ENCODE data around the gene ACOXL.
A peak's percentile ranks its signal among the peaks of the same experiment; 100 is the strongest.

ACOXL gene

DNA sequence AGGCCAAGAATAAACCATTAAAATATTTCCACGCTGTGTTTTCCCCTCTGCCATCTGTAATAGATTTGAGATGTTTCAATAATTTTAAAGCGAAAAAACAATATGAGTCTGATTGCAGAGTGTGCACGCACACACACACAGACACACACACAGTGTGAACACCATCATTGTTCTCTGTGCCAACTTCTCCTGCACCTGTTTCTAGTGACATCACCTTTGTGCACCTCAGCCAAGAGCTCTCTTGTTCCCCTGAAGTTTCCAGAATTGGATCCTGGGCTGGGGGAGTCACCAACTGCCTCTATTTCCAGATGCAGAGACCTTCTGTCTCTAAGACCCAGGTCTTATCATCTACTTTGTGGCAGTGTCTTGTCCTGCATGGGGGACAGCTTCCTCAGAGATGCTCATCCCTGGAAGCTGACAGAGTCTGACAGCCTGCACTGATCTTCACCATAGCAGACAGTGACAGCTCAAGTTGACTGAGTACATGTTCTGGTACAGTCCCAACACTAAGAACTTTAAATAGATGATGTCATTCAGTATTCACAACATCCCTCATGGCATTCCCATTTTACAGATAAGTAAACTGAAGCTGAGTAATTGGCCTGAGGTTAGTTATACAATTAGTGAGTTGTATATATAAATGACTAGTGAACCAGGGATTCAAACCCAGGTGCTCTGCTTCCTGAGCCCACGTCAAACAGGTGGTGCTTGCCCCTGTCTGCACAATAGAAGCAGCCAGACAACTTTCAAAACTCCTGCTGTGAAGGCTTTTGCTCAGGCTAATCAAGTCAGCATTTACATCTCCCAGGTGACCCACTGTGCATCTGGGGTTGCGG, 39.4 kb downstream of the ACOXL start:
- Histone ChIP-seq H3K4me3 (ENCODE audit: insufficient read depth in 1 of 2, low read depth in 1 of 2, low read length in 2 of 2) (peak overlapping the region in 1 of 2 experiments; percentile 74), H3K36me3 (ENCODE audit: control insufficient read depth in 1 of 2, insufficient read depth in 2 of 2, low read depth in 1 of 2, low read length in 2 of 2) (no peaks in the 10 kb centered on the region), H3K27me3 (ENCODE audit: control insufficient read depth in 1 of 2, insufficient read depth in 1 of 2, low read length in 2 of 2) (peaks cover 46 to 71% of the 10 kb centered on the region in 2 experiments), H2AFZ (ENCODE audit: low read depth, low read length) (no peak overlapping the region), H2BK120ac (ENCODE audit: low read depth, low read length) (no peak overlapping the region), H3K27ac (ENCODE audit: low read length, poor library complexity, severe bottlenecking) (no peak overlapping the region), H2BK15ac (ENCODE audit: low read depth, poor library complexity, severe bottlenecking) (no peak overlapping the region), H3K18ac (ENCODE audit: low read depth in 1 of 2, low read length in 2 of 2) (no peak overlapping the region), H3K4me2 (ENCODE audit: low read length, poor library complexity, severe bottlenecking) (no peak overlapping the region), H2BK5ac (ENCODE audit: low read depth, low read length, poor library complexity, severe bottlenecking) (no peak overlapping the region), H2AK5ac (ENCODE audit: low read length, severe bottlenecking) (no peak overlapping the region), H2BK12ac (ENCODE audit: low read length in 2 of 2) (no peak overlapping the region), H3K79me1 (replicated peaks; ENCODE audit: low read length, poor library complexity, severe bottlenecking) (no peaks in the 10 kb centered on the region), H4K91ac (ENCODE audit: low read length) (no peak overlapping the region), H3K4me1 (ENCODE audit: control insufficient read depth, insufficient read depth, low read depth, low read length) (no peaks in the 10 kb centered on the region), H3K4ac (ENCODE audit: low read depth in 1 of 2, low read length in 2 of 2) (no peak overlapping the region), H3K9me3 (ENCODE audit: control insufficient read depth, low read length) (no peaks in the 10 kb centered on the region), H3K14ac (ENCODE audit: low read length in 2 of 2) (no peak overlapping the region), H3K23ac (ENCODE audit: low read length in 2 of 2) (no peak overlapping the region), H3K9ac (ENCODE audit: low read length) (no peak overlapping the region), H4K8ac (ENCODE audit: low read length) (no peak overlapping the region)
- 80% methylated on average over 4 of the region's 5 CpGs for WGBS
- DNase-seq: no peak

- Histone ChIP-seq H3K27ac (ENCODE audit: low read length, poor library complexity, severe bottlenecking) (no peak overlapping the region), H4K91ac (ENCODE audit: low read length) (no peak overlapping the region), H2AFZ (ENCODE audit: low read depth, low read length) (no peak overlapping the region), H3K4ac (ENCODE audit: low read depth in 1 of 2, low read length in 2 of 2) (no peak overlapping the region), H3K79me1 (replicated peaks; ENCODE audit: low read length, poor library complexity, severe bottlenecking) (no peaks in the 10 kb centered on the region), H3K23ac (ENCODE audit: low read length in 2 of 2) (no peak overlapping the region), H2BK12ac (ENCODE audit: low read length in 2 of 2) (no peak overlapping the region), H3K18ac (ENCODE audit: low read depth in 1 of 2, low read length in 2 of 2) (no peak overlapping the region), H3K27me3 (ENCODE audit: control insufficient read depth in 1 of 2, insufficient read depth in 1 of 2, low read length in 2 of 2) (peaks cover 50 to 71% of the 10 kb centered on the region in 2 experiments), H2AK5ac (ENCODE audit: low read length, severe bottlenecking) (no peak overlapping the region), H3K14ac (ENCODE audit: low read length in 2 of 2) (no peak overlapping the region), H2BK15ac (ENCODE audit: low read depth, poor library complexity, severe bottlenecking) (no peak overlapping the region), H3K4me3 (ENCODE audit: insufficient read depth in 1 of 2, low read depth in 1 of 2, low read length in 2 of 2) (no peak overlapping the region), H3K9ac (ENCODE audit: low read length) (no peak overlapping the region), H3K9me3 (ENCODE audit: control insufficient read depth, low read length) (no peaks in the 10 kb centered on the region), H3K4me1 (ENCODE audit: control insufficient read depth, insufficient read depth, low read depth, low read length) (no peaks in the 10 kb centered on the region), H2BK120ac (ENCODE audit: low read depth, low read length) (no peak overlapping the region), H4K8ac (ENCODE audit: low read length) (no peak overlapping the region), H3K4me2 (ENCODE audit: low read length, poor library complexity, severe bottlenecking) (no peak overlapping the region), H3K36me3 (ENCODE audit: control insufficient read depth in 1 of 2, insufficient read depth in 2 of 2, low read depth in 1 of 2, low read length in 2 of 2) (no peaks in the 10 kb centered on the region), H2BK5ac (ENCODE audit: low read depth, low read length, poor library complexity, severe bottlenecking) (no peak overlapping the region)
- WGBS: 63% methylated on average over 6 of the region's 6 CpGs
- no peak for DNase-seq
Observed at GRCh38 chr2:110772383-110772755, 40.0 kb downstream of the ACOXL start.

GRCh38 chr2:110773401-110773921, 41.1 kb downstream of the ACOXL start:
- Histone ChIP-seq H2BK5ac (ENCODE audit: low read depth, low read length, poor library complexity, severe bottlenecking) (no peak overlapping the region), H2AFZ (ENCODE audit: low read depth, low read length) (no peak overlapping the region), H3K4ac (ENCODE audit: low read depth in 1 of 2, low read length in 2 of 2) (no peak overlapping the region), H2BK15ac (ENCODE audit: low read depth, poor library complexity, severe bottlenecking) (no peak overlapping the region), H3K9me3 (ENCODE audit: control insufficient read depth, low read length) (no peaks in the 10 kb centered on the region), H3K36me3 (ENCODE audit: control insufficient read depth in 1 of 2, insufficient read depth in 2 of 2, low read depth in 1 of 2, low read length in 2 of 2) (no peaks in the 10 kb centered on the region), H3K4me3 (ENCODE audit: insufficient read depth in 1 of 2, low read depth in 1 of 2, low read length in 2 of 2) (peak overlapping the region in 1 of 2 experiments; percentile 12), H3K79me1 (replicated peaks; ENCODE audit: low read length, poor library complexity, severe bottlenecking) (no peaks in the 10 kb centered on the region), H3K27me3 (ENCODE audit: control insufficient read depth in 1 of 2, insufficient read depth in 1 of 2, low read length in 2 of 2) (peaks cover 57 to 74% of the 10 kb centered on the region in 2 experiments), H2BK120ac (ENCODE audit: low read depth, low read length) (no peak overlapping the region), H3K14ac (ENCODE audit: low read length in 2 of 2) (peak overlapping the region in 1 of 2 experiments; percentile 3), H2BK12ac (ENCODE audit: low read length in 2 of 2) (no peak overlapping the region), H4K8ac (ENCODE audit: low read length) (no peak overlapping the region), H3K4me1 (ENCODE audit: control insufficient read depth, insufficient read depth, low read depth, low read length) (no peaks in the 10 kb centered on the region), H2AK5ac (ENCODE audit: low read length, severe bottlenecking) (no peak overlapping the region), H3K9ac (ENCODE audit: low read length) (no peak overlapping the region), H4K91ac (ENCODE audit: low read length) (no peak overlapping the region), H3K23ac (ENCODE audit: low read length in 2 of 2) (no peak overlapping the region), H3K4me2 (ENCODE audit: low read length, poor library complexity, severe bottlenecking) (no peak overlapping the region), H3K18ac (ENCODE audit: low read depth in 1 of 2, low read length in 2 of 2) (no peak overlapping the region), H3K27ac (ENCODE audit: low read length, poor library complexity, severe bottlenecking) (no peak overlapping the region)
- 85% methylated on average over 6 of the region's 6 CpGs for WGBS
- no peak for DNase-seq

DNA sequence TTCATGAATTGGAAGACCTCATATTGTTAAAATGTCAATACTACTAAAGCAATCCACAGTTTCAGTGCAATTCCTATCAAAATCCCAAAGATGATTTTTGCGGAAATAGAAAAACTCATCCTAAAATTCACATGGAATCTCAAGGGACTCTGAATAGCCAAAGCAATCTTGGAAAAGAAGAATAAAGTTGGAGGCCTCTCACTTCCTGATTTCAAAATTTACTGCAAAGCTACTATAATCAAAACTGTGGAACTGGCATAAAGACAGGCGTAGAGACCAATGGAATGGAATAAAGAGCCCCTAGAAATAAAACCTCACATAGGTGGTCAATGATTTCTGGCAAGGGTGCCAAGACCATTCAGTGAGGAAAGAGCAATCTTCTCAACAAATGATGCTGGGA, 42.3 kb downstream of the ACOXL start:
- 100% methylated on average over 2 of the region's 2 CpGs for WGBS

More for the DNA sequence above, 42.3 kb downstream of the ACOXL start:
- no peaks in the 10 kb centered on the region for H3K79me1 ChIP-seq (replicated peaks; ENCODE audit: low read length, poor library complexity, severe bottlenecking)
- no peak overlapping the region for H2BK5ac ChIP-seq (ENCODE audit: low read depth, low read length, poor library complexity, severe bottlenecking)
- no peak overlapping the region for H2BK120ac ChIP-seq (ENCODE audit: low read depth, low read length)
- H3K4me3 ChIP-seq (ENCODE audit: insufficient read depth in 1 of 2, low read depth in 1 of 2, low read length in 2 of 2): no peak overlapping the region
- H3K23ac ChIP-seq (ENCODE audit: low read length in 2 of 2): no peak overlapping the region
- H3K27me3 ChIP-seq (ENCODE audit: control insufficient read depth in 1 of 2, insufficient read depth in 1 of 2, low read length in 2 of 2): peaks cover 60 to 81% of the 10 kb centered on the region in 2 experiments
- H4K8ac ChIP-seq (ENCODE audit: low read length): no peak overlapping the region
- no peak overlapping the region for H3K4me2 ChIP-seq (ENCODE audit: low read length, poor library complexity, severe bottlenecking)
- H4K91ac ChIP-seq (ENCODE audit: low read length): no peak overlapping the region
- H3K4ac ChIP-seq (ENCODE audit: low read depth in 1 of 2, low read length in 2 of 2): no peak overlapping the region
- H3K14ac ChIP-seq (ENCODE audit: low read length in 2 of 2): no peak overlapping the region
- H3K36me3 ChIP-seq (ENCODE audit: control insufficient read depth in 1 of 2, insufficient read depth in 2 of 2, low read depth in 1 of 2, low read length in 2 of 2): no peaks in the 10 kb centered on the region
- DNase-seq: no peak
- H2BK15ac ChIP-seq (ENCODE audit: low read depth, poor library complexity, severe bottlenecking): no peak overlapping the region
- no peaks in the 10 kb centered on the region for H3K4me1 ChIP-seq (ENCODE audit: control insufficient read depth, insufficient read depth, low read depth, low read length)
- no peak overlapping the region for H2AFZ ChIP-seq (ENCODE audit: low read depth, low read length)
- no peak overlapping the region for H2BK12ac ChIP-seq (ENCODE audit: low read length in 2 of 2)
- H3K9me3 ChIP-seq (ENCODE audit: control insufficient read depth, low read length): no peaks in the 10 kb centered on the region
- H2AK5ac ChIP-seq (ENCODE audit: low read length, severe bottlenecking): no peak overlapping the region
- no peak overlapping the region for H3K9ac ChIP-seq (ENCODE audit: low read length)
- H3K27ac ChIP-seq (ENCODE audit: low read length, poor library complexity, severe bottlenecking): no peak overlapping the region
- no peak overlapping the region for H3K18ac ChIP-seq (ENCODE audit: low read depth in 1 of 2, low read length in 2 of 2)

Measured in mesenchymal stem cell (in vitro differentiated cells and primary cell).